WTC11 (cell line): ENCODE measurements around the gene AMBRA1. TPM values are rescaled to one million over a fixed set of nuclear protein-coding genes. Genes with fewer than 3 reads are reported as not detected.

Experiments
- ATAC-seq: fragments of 200-7000 bp; cut with Tn5 transposase; 2 replicates; pipeline ENCODE4 v1.10.0; 2021; ENCODE audit warnings: mild to moderate bottlenecking, moderate library complexity
- CTCF ChIA-PET: fragments of 300-600 bp; sonication (Branson Sonifier 250); formaldehyde crosslinking; loops from one replicate; lab custom pipeline; 2021; ENCODE audit warnings: antibody characterized with exemption; lab: Charles Lee
- POLR2A ChIA-PET: fragments of 350-600 bp; sonication (Branson Sonifier 250); formaldehyde crosslinking; loops from one replicate; lab custom pipeline; 2021; ENCODE audit warnings: antibody characterized with exemption; lab: Charles Lee
- DNase-seq: peaks from one replicate; pipeline ENCODE4 v3.0.0; 2021; ENCODE audit warnings: low spot score
- H3K27ac Mint-ChIP-seq: 2 replicates; pipeline ENCODE4 v1.8.0; 2021; ENCODE audit warnings: mixed read lengths
- H3K27me3 Mint-ChIP-seq: 2 replicates; pipeline ENCODE4 v1.8.0; 2021; ENCODE audit warnings: low read depth, mild to moderate bottlenecking, moderate library complexity, mixed read lengths
- H3K36me3 Mint-ChIP-seq: 2 replicates; pipeline ENCODE4 v1.8.0; 2021; ENCODE audit warnings: mixed read lengths
- H3K4me1 Mint-ChIP-seq: 2 replicates; pipeline ENCODE4 v1.8.0; 2022; ENCODE audit warnings: mixed read lengths
- H3K4me3 Mint-ChIP-seq: 2 replicates; pipeline ENCODE4 v1.8.0; 2021; ENCODE audit warnings: mild to moderate bottlenecking, moderate library complexity, mixed read lengths
- H3K9me3 Mint-ChIP-seq: 2 replicates; pipeline ENCODE4 v1.8.0; 2021; ENCODE audit warnings: mixed read lengths
- ATF1 ChIP-seq: sonication (generic); formaldehyde crosslinking; IDR thresholded peaks from 2 replicates; pipeline ENCODE4 v1.8.1; 2023; ENCODE audit warnings: mild to moderate bottlenecking, moderate library complexity, missing genetic modification reagents
- CREM ChIP-seq: sonication (generic); formaldehyde crosslinking; IDR thresholded peaks from 2 replicates; pipeline ENCODE4 v1.8.1; 2022; ENCODE audit warnings: mild to moderate bottlenecking, missing genetic modification reagents, moderate library complexity
- ESRRA ChIP-seq: sonication (generic); formaldehyde crosslinking; IDR thresholded peaks from 2 replicates; pipeline ENCODE4 v1.8.1; 2022; ENCODE audit warnings: mild to moderate bottlenecking, missing genetic modification reagents, borderline replicate concordance
- JAZF1 ChIP-seq: fragments of 250-450 bp; sonication (Bioruptor Pico); IDR thresholded peaks from 2 replicates; pipeline ENCODE4 v1.9.0; 2021; ENCODE audit warnings: moderate library complexity, mild to moderate bottlenecking, inconsistent platforms
- JUN ChIP-seq: sonication (generic); formaldehyde crosslinking; IDR thresholded peaks from 2 replicates; pipeline ENCODE4 v1.8.0; 2023; ENCODE audit warnings: mild to moderate bottlenecking, missing genetic modification reagents
- MYBL2 ChIP-seq: sonication (generic); formaldehyde crosslinking; IDR thresholded peaks from 2 replicates; pipeline ENCODE4 v1.8.1; 2023; ENCODE audit warnings: mild to moderate bottlenecking, moderate library complexity, missing genetic modification reagents
- NFE2L1 ChIP-seq: sonication (generic); formaldehyde crosslinking; IDR thresholded peaks from 2 replicates; pipeline ENCODE4 v1.8.1; 2023; ENCODE audit warnings: missing genetic modification reagents
- NR3C1 ChIP-seq: sonication (generic); formaldehyde crosslinking; conservative IDR thresholded peaks from 2 replicates; pipeline ENCODE4 v1.8.1; 2023; ENCODE audit warnings: low read depth, mild to moderate bottlenecking, missing genetic modification reagents
- RORB ChIP-seq: fragments of 250-450 bp; sonication (Bioruptor Pico); IDR thresholded peaks from 2 replicates; pipeline ENCODE4 v1.9.0; 2021; ENCODE audit warnings: mild to moderate bottlenecking
- TCF7 ChIP-seq: sonication (generic); formaldehyde crosslinking; IDR thresholded peaks from 2 replicates; pipeline ENCODE4 v1.8.0; 2022; ENCODE audit warnings: mild to moderate bottlenecking, low read depth, missing genetic modification reagents, moderate library complexity
- TEAD4 ChIP-seq: sonication (generic); formaldehyde crosslinking; IDR thresholded peaks from 2 replicates; pipeline ENCODE4 v1.8.0; 2022; ENCODE audit warnings: mild to moderate bottlenecking, missing genetic modification reagents
- ZNF121 ChIP-seq: sonication (generic); formaldehyde crosslinking; IDR thresholded peaks from 2 replicates; pipeline ENCODE4 v1.8.0; 2023; ENCODE audit warnings: missing genetic modification reagents
- ZNF138 ChIP-seq: sonication (generic); formaldehyde crosslinking; conservative IDR thresholded peaks from 2 replicates; pipeline ENCODE4 v1.8.1; 2022; ENCODE audit warnings: mild to moderate bottlenecking, moderate library complexity, missing genetic modification reagents
- ZNF219 ChIP-seq: sonication (generic); formaldehyde crosslinking; IDR thresholded peaks from 2 replicates; pipeline ENCODE4 v1.8.0; 2023; ENCODE audit warnings: missing genetic modification reagents, mild to moderate bottlenecking, borderline replicate concordance
- ZNF396 ChIP-seq: fragments of 250-450 bp; sonication (Bioruptor Pico); IDR thresholded peaks from 2 replicates; pipeline ENCODE4 v1.8.0; 2021; ENCODE audit warnings: mild to moderate bottlenecking, moderate library complexity, borderline replicate concordance
- ZNF671 ChIP-seq: fragments of 250-450 bp; sonication (Bioruptor Pico); IDR thresholded peaks from 2 replicates; pipeline ENCODE4 v1.8.0; 2021; ENCODE audit warnings: mild to moderate bottlenecking
- total RNA-seq: library from RNA; stranded (reverse); gene quantifications from 3 replicates; pipeline ENCODE4 v1.2.3, GENCODE V29; 2021
- TF ChIP-seq, protein P1 (sequence below): sonication (generic); formaldehyde crosslinking; IDR thresholded peaks from 2 replicates; pipeline ENCODE4 v1.8.1; 2023; ENCODE audit warnings: mild to moderate bottlenecking, missing genetic modification reagents, moderate library complexity
- TF ChIP-seq, protein P2 (sequence below): sonication (generic); formaldehyde crosslinking; conservative IDR thresholded peaks from 2 replicates; pipeline ENCODE4 v1.8.1; 2022; ENCODE audit warnings: mild to moderate bottlenecking, missing genetic modification reagents
- TF ChIP-seq, protein P3 (sequence below): sonication (generic); formaldehyde crosslinking; IDR thresholded peaks from 2 replicates; pipeline ENCODE4 v1.8.1; 2023; ENCODE audit warnings: mild to moderate bottlenecking, missing genetic modification reagents
- TF ChIP-seq, protein P4 (sequence below): fragments of 200-600 bp; IDR thresholded peaks from 2 replicates; pipeline ENCODE4 v1.8.0; 2022; ENCODE audit warnings: antibody characterized with exemption
- TF ChIP-seq, protein P5 (sequence below): sonication (generic); formaldehyde crosslinking; IDR thresholded peaks from 2 replicates; pipeline ENCODE4 v1.8.1; 2023; ENCODE audit warnings: mild to moderate bottlenecking, missing genetic modification reagents, borderline replicate concordance

Gene AMBRA1
- total RNA-seq, 1 experiment from 2014 or later = 35.0 TPM

DNA sequence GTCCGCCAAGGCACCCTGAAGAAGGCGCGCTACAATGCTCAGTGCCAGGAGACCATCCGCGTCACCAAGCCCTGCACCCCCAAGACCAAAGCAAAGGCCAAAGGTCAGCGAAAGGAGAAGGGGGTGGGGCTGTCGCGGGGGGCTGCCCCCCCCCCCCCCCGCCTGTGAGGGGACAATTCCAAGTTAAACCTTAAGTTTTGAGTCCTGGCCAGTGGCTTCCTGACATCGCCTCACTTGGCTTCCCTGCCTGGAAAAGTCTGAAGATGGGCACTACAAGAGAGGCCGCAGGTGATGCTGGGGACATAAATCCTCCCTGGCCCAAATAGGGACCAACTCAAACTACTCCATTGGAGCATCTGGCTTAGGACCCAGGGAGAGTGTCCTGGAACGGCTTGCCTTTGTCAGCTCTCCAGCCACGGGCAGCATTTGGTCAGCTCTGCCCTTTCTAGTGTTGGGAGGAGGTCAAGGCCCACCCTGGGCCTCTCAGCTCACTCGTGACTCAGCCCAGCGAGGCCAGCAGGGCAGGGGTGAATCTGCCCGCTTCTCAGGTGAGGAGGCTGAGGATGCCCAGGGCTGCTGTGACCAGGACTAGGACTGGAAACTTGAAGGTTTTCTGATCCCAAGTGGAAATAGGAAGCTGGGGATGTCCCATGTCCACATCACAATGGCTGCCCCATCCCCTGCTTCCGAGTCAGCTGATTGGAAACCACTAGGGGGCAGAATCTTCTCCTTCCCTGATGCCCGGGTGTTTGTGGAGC is 211.0 kb downstream of the AMBRA1 start:
- ChIA-PET CTCF (interaction anchor here (0.6 to 1.9 kb wide), 40 partner anchors 9 to 1010 kb away, joined by 3 to 65 read pairs (median 4); partner anchors contain the start of genes AMBRA1, ARHGAP1, CHRM4 and DGKZ), POLR2A (interaction anchor here (0.6 to 1.4 kb wide), 5 partner anchors 10 to 211 kb away, joined by 3 to 5 read pairs (median 4); partner anchors contain the start of gene AMBRA1)
- Mint-ChIP-seq H3K36me3 (peaks cover 2% of the 10 kb centered on the region), H3K4me3 (peak overlapping the region; percentile 84), H3K9me3 (no peaks in the 10 kb centered on the region), H3K4me1 (peaks cover 26% of the 10 kb centered on the region), H3K27ac (no peak overlapping the region), H3K27me3 (peaks cover 20% of the 10 kb centered on the region)
- TF ChIP-seq ATF1 (CRISPR knock-in tag) (no peak), MYBL2 (CRISPR knock-in tag) (no peak), RORB (no peak), JUN (no peak), CREM (0 out of 2 replicates have a peak, but pooled peaks have one; percentile 1), NFE2L1 (CRISPR knock-in tag) (no peak), ZNF121 (0 out of 2 replicates have a peak, but pooled peaks have one; percentile 14), TCF7 (CRISPR knock-in tag) (no peak), ZNF219 (no peak), ZNF138 (CRISPR knock-in tag) (no peak), ZNF396 (no peak), JAZF1 (no peak), ESRRA (CRISPR knock-in tag) (no peak), ZNF671 (CRISPR knock-in tag) (no peak), NR3C1 (CRISPR knock-in tag) (no peak), TEAD4 (CRISPR knock-in tag) (no peak)
- TF ChIP-seq, protein P1, sequence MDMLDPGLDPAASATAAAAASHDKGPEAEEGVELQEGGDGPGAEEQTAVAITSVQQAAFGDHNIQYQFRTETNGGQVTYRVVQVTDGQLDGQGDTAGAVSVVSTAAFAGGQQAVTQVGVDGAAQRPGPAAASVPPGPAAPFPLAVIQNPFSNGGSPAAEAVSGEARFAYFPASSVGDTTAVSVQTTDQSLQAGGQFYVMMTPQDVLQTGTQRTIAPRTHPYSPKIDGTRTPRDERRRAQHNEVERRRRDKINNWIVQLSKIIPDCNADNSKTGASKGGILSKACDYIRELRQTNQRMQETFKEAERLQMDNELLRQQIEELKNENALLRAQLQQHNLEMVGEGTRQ = peak; percentile 57; the same call in 1 of the 2 replicates
- TF ChIP-seq, protein P2, sequence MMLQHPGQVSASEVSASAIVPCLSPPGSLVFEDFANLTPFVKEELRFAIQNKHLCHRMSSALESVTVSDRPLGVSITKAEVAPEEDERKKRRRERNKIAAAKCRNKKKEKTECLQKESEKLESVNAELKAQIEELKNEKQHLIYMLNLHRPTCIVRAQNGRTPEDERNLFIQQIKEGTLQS (CRISPR knock-in tag) = no peak
- TF ChIP-seq, protein P3, sequence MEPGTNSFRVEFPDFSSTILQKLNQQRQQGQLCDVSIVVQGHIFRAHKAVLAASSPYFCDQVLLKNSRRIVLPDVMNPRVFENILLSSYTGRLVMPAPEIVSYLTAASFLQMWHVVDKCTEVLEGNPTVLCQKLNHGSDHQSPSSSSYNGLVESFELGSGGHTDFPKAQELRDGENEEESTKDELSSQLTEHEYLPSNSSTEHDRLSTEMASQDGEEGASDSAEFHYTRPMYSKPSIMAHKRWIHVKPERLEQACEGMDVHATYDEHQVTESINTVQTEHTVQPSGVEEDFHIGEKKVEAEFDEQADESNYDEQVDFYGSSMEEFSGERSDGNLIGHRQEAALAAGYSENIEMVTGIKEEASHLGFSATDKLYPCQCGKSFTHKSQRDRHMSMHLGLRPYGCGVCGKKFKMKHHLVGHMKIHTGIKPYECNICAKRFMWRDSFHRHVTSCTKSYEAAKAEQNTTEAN (CRISPR knock-in tag) = no peak
- TF ChIP-seq, protein P4, sequence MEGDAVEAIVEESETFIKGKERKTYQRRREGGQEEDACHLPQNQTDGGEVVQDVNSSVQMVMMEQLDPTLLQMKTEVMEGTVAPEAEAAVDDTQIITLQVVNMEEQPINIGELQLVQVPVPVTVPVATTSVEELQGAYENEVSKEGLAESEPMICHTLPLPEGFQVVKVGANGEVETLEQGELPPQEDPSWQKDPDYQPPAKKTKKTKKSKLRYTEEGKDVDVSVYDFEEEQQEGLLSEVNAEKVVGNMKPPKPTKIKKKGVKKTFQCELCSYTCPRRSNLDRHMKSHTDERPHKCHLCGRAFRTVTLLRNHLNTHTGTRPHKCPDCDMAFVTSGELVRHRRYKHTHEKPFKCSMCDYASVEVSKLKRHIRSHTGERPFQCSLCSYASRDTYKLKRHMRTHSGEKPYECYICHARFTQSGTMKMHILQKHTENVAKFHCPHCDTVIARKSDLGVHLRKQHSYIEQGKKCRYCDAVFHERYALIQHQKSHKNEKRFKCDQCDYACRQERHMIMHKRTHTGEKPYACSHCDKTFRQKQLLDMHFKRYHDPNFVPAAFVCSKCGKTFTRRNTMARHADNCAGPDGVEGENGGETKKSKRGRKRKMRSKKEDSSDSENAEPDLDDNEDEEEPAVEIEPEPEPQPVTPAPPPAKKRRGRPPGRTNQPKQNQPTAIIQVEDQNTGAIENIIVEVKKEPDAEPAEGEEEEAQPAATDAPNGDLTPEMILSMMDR = 0 out of 2 replicates have a peak, but pooled peaks have one; percentile 63
- TF ChIP-seq, protein P5, sequence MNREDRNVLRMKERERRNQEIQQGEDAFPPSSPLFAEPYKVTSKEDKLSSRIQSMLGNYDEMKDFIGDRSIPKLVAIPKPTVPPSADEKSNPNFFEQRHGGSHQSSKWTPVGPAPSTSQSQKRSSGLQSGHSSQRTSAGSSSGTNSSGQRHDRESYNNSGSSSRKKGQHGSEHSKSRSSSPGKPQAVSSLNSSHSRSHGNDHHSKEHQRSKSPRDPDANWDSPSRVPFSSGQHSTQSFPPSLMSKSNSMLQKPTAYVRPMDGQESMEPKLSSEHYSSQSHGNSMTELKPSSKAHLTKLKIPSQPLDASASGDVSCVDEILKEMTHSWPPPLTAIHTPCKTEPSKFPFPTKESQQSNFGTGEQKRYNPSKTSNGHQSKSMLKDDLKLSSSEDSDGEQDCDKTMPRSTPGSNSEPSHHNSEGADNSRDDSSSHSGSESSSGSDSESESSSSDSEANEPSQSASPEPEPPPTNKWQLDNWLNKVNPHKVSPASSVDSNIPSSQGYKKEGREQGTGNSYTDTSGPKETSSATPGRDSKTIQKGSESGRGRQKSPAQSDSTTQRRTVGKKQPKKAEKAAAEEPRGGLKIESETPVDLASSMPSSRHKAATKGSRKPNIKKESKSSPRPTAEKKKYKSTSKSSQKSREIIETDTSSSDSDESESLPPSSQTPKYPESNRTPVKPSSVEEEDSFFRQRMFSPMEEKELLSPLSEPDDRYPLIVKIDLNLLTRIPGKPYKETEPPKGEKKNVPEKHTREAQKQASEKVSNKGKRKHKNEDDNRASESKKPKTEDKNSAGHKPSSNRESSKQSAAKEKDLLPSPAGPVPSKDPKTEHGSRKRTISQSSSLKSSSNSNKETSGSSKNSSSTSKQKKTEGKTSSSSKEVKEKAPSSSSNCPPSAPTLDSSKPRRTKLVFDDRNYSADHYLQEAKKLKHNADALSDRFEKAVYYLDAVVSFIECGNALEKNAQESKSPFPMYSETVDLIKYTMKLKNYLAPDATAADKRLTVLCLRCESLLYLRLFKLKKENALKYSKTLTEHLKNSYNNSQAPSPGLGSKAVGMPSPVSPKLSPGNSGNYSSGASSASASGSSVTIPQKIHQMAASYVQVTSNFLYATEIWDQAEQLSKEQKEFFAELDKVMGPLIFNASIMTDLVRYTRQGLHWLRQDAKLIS = no peak
- DNase-seq (peak; percentile 61), ATAC-seq (no peak)
